ENCODE data around the gene LAMC1. TPM values are rescaled to one million over a fixed set of nuclear protein-coding genes. Genes with fewer than 3 reads are reported as not detected.

The LAMC1 gene
- polyA plus RNA-seq, 1 donor from 2014 or later = 5.5 TPM

GRCh38 chr1:183194527-183195141 is 171.4 kb downstream of the LAMC1 start:
- Mint-ChIP-seq H3K27me3 (peaks cover 12% of the 10 kb centered on the region), H3K36me3 (no peaks in the 10 kb centered on the region), H3K4me1 (peaks cover 0 to 2% (median 0%) of the 10 kb centered on the region in 3 donors), H3K4me3 (no peak overlapping the region), H3K9me3 (no peaks in the 10 kb centered on the region), H3K27ac (no peak overlapping the region)

- Mint-ChIP-seq H3K27me3 (peaks cover 12% of the 10 kb centered on the region), H3K4me3 (no peak overlapping the region), H3K9me3 (no peaks in the 10 kb centered on the region), H3K36me3 (no peaks in the 10 kb centered on the region), H3K4me1 (peaks cover 0 to 2% (median 0%) of the 10 kb centered on the region in 3 donors), H3K27ac (no peak overlapping the region)
Measured at GRCh38 chr1:183195142-183195574, 171.9 kb downstream of the LAMC1 start.

Other genes starting within 250 kb of the LAMC1 start
- 4.8 TPM for gene NPL, start 233.6 kb upstream of the LAMC1 start, polyA plus RNA-seq
- 93.7 TPM for gene DHX9, start 184.1 kb upstream of the LAMC1 start, polyA plus RNA-seq
- gene SHCBP1L, start 70.3 kb upstream of the LAMC1 start, polyA plus RNA-seq = not detected
- not detected for gene LAMC2, start 162.8 kb downstream of the LAMC1 start, polyA plus RNA-seq